ENCODE results near the gene SMCHD1.
A peak's percentile ranks its signal among the peaks of the same experiment; 100 is the strongest.

SMCHD1 gene

DNA sequence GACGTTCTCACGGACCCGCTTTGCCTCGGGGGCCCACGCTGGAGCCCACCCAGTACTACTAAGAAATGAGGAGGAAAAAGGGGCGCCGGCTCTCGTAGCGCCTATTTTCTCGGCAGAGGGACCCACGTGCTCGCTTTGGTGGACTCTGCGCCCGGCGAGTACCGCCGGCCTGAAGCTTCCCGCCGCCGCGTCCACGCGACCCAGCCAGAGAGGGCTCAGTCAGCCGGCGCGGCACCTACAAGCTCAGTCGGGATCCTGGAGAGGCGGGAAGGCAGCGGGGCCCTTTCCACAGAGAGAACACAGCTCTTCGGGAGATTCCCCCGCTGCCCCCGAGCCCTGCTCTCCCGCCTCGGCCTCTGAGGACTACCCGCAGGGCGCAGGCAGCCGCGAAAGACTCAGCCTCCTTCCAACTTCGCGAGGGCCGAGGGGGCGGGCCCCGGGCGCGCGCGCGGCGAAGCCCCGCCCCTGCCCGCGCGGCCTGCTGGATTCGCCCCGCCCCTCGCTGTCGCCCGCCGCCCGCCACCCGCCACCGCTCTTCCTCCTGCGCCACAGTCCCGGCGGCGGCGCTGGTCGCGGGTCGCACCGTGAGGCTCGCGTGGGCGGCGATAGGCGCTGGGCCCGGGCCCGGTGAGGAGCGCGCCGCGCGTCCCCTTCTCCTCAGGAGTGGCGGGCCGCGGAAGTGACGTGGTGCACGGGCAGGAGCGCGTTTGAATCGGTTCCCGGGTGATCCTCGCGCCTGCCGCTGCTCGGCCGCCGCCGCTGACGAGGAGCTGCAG lies at the start of gene SMCHD1:
Gene SMCHD1 (plus strand): TSS at position 549 of the 776 bp plus-strand sequence. CDS start 350 bp downstream, outside the sequence.
- DNase-seq (ENCODE audit: low read depth) = peak; percentile 93

DNA sequence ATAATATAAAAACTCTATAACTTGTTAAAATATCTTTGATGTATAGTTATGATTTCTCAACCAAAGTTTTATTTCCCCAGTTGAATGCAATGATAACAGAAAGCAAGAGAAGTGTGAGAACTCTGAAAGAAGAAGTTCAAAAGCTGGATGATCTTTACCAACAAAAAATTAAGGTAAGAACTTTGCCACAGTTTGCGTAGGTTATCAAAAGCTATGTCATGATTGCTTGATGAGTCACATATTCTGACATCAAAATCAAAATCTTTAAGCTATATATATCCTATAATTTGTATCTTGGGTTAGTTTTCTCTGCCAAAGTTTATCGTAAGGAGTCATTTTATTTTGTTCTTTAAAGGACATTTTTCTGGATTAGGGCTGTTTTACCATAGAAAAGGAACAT lies 49.2 kb upstream of the SMCHD1 start:
- no peak for DNase-seq (ENCODE audit: low read depth)

DNA sequence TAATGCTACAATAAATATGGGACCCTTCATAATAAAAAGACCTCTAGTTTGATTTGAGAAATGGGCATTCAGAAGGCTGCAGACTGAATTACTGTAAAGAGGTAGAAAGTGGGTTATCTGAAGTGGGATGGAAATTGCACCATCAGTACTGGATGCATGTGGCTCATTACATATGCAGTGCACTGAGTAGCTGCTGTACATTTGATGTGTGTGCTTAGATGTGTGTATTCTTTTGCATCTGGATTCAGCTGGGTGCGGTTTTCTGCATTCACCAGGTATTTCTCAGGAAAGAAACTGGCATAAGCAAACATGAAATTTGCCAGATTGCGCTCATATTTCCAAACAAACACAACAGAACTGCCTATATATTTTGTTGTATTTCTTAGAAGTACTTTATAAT lies 45.9 kb upstream of the SMCHD1 start:
- DNase-seq (ENCODE audit: low read depth) = no peak

DNA sequence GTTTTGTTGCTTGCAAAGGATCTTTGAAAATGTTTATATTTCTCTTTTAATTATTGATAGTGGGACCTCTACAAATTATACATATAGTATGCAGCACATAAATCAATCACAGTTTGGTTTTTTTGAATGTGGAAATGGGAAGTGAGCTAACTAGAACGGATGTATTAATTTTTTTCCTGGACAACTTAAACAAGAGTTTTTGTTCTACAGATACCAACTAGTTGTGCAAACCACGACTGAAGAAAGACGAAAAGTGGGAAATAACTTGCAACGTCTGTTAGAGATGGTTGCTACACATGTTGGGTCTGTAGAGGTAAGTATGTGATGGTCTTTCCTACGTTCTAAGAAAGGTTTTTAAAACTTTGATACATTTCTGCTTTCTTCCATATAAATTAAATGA lies 45.0 kb upstream of the SMCHD1 start:
- no peak for DNase-seq (ENCODE audit: low read depth)

DNA sequence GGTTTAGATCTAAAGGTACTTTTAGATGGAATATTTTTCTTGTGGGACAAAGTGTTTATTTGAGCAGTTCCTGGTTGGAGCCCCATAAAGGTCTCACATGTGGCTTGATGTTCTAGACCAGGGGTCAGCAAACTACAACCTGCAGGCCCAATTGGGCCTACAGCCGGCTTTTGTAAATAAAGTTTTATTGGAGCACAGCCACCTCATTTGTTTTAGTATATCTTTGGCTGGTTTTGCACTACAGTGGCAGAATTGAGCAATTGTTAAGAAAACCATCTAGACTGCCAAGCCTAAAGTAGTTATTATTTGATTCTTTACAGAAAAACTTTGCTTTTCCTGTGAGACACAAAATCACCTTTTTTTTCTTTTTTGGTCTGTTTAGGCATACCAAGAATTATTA lies 42.5 kb upstream of the SMCHD1 start:
- DNase-seq (ENCODE audit: low read depth) = no peak

DNA sequence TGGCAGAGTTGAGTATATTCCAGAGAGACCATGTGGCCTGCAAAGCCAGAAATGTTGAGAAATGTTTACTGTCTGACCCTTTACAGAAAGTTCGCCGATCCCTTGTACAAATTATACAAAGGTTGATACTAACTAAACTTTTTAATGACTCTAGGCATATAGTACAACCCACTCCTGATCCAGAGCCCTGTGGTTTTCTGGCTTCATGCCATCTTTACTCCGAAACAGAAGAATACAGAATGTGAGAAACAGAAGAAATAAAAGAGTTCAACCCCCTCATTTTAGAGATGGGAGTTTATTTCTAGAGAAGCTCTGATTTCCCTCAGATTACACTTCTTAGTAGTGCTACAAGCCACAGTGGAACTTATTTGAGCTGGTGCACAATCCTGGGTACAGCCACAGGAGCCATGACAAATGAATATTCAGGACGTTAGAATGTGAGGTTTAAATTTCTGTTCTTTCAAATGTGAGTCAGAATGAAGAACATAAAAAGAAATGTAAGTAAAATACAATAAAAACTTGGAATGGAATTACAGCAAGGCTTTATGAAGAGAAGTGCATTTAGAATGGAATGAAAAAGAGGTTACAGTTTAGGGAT lies 38.0 kb upstream of the SMCHD1 start:
- DNase-seq (ENCODE audit: low read depth) = no peak

DNA sequence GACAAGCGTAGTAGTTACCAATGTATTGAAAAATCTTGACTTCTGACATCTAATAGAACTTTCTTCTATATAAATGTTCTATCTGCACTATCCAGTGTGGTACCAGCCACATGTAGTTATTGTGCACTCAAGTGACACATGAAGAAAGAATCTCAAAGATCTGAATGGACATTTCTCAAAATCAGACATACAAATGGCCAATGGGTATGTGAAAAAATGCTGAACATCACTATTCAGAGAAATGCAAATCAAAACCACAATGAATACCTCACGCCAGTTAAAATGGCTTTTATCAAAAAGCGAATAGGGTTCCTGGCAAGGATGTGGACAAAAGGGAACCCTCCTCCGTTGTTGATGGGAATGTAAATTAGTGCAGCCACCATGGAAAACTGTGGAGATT lies 37.5 kb upstream of the SMCHD1 start:
- no peak for DNase-seq (ENCODE audit: low read depth)

DNA sequence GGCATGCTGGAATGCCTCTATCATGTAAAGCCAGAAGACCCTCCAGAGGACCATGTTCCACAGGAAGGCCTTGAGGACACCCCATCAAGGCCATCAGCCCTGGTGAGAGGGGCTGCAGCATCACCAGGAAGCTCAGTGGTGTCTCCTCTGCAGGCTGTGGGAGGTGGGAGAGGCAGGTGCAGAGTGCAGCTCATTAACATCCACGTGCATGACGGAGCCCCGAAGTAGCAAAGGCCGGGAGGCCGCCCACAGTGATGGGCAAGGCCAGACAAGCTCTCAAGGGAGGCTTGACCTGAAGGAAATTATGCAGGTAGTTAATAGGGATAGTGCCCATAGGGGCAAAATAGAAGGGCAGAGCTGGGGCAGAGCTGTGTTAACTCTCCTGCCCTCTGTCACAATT lies 30.3 kb upstream of the SMCHD1 start:
- no peak for DNase-seq (ENCODE audit: low read depth)

DNA sequence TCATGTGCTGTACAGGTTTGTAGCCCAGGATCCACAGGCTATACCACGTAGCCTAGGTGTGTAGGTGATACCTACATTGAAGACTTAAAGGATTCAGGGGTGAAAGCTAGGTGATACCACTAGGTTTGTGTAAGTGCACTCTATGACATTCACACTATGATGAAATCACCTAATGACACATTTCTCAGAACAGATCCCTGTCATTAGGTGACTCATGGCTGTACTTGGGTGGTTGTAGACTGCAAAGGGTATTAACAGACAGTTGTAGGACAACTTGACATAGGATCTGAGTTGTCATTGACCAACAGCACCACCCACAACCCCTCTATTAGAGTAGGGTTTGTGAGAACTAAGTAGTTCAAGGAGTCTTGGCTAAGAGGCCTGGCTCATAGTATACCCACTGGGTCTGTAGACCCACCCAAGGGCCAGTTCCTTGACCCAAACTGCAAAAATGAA lies 27.7 kb upstream of the SMCHD1 start:
- DNase-seq (ENCODE audit: low read depth) = no peak

DNA sequence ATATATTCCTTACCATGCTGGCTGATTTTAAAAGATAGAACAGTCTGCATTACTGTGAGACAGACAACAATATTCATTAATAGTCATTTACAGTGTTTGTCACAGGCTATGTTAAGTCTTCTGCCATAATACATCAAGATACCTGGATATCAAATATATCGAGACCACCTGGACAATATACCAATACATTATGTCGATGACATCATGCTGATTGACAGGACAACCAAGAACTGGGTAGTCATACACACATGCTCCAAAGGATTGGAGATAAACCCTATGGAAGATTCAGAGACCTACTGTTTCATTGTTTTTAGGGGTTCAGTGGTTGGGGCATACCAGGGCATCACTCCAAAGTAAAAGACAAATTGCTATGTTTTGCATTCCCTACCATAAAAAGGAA lies 26.5 kb upstream of the SMCHD1 start:
- DNase-seq (ENCODE audit: low read depth) = no peak

DNA sequence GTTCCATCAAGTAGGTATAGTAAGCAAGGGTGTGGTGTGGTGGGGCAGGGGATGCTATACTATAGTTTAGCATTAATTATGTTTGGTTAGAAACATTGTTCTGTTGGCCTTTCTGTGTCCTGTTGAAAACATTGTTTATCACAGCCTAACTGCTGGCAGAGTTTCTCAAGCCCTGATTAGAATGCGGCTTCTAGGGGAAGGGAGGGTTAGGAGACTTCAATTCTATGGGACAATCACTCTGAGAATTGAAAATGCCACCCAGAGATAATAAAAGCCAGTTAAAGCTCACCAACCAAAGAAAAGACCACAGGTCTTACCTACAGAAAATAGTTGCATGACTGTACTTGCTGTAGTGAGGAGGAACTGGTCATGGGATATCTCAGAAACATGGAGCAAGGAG lies 19.9 kb upstream of the SMCHD1 start:
- DNase-seq (ENCODE audit: low read depth) = no peak

DNA sequence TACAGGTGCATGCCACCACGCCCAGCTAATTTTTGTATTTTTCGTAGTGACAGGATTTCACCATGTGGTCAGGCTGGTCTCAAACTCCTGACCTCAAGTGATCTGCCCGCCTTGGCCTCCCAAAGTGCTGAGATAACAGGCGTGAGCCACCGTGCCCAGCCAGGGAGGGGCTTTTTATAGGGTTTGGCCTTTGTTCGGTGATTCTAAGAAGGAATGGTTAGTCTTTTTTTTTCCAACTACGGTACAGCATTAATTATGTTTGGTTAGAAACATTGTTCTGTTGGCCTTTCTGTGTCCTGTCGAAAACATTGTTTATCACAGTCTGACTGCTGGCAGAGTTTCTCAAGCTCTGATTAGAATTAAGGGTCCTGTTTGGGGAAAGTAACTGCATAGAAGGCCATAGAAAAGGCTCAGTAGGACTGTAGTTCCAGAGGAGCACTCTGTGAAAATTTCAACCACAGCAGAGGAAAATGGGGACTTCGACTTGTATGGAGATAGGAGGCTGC lies 19.3 kb upstream of the SMCHD1 start:
- no peak for DNase-seq (ENCODE audit: low read depth)

DNA sequence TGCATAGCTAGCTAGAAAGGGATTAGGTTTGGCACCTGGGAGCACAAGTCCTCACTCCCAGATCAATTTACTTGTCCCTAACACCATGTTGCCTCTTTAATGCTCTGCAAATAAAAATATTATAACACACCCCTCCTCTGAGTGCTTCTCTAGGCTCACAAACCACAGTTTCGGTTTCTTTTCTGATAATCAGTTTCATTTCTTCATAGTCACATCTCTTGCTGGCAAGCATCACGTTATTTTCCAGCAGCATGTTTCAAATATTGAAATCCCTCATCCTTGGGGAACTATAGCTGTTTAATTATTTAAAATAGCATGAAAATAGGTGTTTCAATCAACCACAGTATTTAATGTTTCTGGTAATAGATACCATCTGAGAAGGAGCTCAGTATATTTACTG lies 13.9 kb upstream of the SMCHD1 start:
- no peak for DNase-seq (ENCODE audit: low read depth)

DNA sequence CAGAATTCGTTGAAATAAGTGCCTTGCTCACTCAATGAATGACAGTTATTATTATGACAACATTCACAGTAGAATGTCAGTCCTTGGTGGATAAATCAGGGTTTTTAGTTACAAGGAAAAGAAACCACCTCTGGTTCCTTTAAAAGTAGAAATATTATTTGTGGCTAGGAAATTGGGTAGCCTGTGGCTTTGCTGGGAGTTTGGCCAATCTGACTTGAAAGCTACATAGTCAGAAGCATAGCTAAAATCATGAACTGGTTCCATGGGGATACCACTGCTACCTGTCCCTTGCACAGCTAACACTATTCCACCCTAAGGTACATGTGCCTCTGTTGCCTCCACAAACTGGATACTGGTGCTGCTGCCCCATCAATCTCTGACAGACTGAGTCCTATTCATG lies 12.8 kb upstream of the SMCHD1 start:
- no peak for DNase-seq (ENCODE audit: low read depth)

DNA sequence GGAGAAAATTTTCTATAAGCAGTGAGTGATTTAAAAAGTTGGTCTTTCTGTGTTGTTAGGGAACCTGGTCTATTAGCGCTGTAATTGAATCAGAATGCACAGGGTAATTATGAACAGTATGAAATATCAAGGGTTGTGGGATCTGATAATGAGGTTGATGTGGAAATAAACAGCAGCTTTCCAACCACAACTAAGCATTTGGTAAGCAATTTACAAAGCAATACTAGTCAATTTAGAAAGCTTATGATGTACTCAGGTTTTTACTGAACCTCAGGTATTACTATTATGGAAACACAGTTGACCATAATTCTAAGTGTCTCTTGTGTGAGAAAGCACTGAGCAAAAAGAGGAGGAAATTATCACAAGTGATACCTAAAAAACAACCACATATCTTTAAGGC lies 11.0 kb upstream of the SMCHD1 start:
- no peak for DNase-seq (ENCODE audit: low read depth)

DNA sequence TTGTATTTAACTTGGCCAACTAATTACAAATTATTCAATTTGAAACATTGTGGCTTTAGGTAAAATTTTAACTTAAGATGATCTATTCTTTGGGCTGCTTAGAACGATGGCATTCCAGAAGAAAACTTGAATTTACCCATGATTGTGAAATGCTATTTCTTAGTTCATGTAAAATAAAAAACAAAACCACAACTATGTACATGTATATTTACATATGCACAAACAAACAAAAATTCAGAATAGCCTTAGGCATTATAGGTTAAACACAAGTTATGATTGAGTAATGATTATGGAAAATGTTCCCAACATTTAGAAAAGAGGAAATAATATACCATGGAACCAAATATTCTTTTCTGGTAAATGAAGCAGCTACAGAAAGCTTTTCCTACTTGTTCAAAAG lies 3.5 kb upstream of the SMCHD1 start:
- DNase-seq (ENCODE audit: low read depth) = no peak

DNA sequence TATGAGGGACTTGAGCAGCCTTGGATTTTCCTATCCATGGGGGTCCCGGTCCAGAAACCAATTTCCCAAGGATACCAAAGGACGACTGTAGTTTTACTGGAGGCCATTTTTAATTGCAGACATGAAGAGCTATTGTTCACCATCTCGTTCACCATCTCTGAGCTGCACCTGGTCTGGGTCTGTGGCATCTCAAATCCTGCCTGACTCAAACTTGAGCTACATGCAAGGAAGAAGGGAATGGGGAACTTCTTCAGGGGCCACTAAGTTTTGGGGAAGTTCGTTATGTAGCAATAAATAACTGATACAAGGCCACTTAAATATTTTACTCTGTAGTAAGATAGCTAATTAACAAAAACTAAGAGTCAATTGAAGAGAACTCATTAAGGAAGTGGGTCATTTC lies 2.1 kb upstream of the SMCHD1 start:
- no peak for DNase-seq (ENCODE audit: low read depth)

DNA sequence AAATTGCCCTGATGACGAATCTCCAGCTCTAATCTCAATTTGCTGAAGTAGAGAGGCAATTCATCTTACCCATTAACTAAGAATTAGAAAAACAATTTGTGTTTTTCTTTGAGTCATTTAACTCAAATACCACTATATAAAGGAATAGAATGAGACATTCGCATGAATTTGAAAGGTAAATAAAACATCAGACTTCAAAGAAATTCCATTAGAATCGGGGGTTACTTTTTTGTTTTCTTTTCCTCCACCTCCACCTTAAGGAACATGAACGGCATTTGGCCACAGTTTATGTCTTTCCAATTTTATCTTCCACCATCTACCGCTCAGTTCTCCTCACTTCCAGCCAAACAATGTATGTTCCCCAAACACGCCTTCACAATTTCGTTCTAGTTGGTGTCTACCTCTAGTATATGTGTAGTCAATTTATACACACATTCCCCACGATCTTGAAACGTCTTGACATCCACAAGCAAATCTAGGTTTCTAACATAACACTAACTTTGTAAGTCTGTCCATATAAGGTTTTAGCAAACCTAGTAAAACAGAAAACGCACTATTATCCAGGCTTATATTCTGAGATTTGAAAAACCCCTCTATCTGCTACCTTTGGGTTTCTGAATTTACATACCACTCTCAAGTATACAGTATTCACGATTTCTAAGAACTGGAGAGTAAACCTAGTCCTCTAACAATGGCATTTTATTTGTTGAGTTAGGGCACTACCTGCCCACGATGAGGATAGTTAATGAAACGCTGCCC lies 1.2 kb upstream of the SMCHD1 start:
- no peak for DNase-seq (ENCODE audit: low read depth)

DNA sequence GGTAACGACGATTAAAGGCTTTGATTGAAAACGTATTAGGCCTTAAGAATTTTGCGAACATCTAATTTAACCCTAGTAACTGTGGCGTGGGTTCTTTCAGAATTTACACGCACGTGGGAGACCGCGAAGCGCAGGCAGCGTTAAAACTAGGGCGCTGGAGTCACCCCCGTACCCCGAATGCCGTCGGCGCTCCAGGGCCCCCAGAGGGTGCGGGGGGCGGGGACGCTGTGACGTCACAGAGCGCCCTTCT lies 673 bp upstream of the SMCHD1 start:
- DNase-seq (ENCODE audit: low read depth) = peak; percentile 64

DNA sequence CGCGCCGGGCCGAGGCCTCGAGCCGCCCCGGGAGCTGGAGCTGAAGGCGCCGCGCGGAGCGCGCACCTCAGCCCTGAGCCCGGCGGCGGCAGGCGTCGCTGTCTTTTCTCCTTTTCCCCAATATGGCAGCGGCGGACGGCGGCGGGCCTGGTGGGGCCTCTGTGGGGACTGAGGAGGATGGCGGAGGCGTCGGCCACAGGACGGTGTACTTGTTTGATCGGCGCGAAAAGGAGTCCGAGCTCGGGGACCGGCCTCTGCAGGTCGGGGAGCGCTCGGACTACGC lies 369 bp downstream of the SMCHD1 start:
- DNase-seq (ENCODE audit: low read depth) = no peak

DNA sequence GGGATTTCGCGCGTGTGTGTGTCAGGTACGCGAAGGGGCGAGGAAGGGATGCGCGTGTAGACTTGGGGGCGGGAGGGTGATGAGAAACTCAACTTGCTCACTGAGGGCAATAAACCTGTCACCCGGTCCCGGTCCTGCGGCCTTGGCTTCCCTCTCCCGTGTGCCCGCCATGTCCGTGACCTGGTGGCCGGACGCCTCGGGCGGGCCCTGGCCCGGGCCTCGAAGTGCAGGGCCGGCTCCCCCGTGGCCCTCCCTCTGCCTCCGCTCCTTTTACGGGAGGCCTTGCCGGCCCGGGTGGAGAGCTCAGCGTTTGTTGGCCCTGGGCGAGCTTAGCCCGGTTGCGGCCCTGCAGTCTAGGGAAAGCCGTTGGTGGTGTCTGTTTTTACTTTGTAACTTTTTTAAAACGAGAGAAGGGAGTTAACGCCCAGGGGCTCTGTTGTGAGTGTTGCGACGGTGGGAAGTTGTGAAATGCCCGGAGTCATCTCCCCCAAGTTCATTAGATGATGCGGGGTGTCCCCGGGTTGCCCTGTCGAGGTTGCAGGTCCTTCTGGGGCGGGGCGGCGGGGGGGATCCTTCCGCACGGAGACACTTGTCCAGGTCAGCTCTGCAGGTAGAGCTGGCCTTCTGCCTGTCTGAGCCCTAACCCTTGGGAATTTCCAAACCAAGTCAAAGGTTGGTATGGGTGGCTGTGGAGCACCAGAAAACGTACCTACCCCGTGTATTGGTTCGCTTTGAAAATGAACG lies 883 bp downstream of the SMCHD1 start:
- DNase-seq (ENCODE audit: low read depth) = peak; percentile 28

DNA sequence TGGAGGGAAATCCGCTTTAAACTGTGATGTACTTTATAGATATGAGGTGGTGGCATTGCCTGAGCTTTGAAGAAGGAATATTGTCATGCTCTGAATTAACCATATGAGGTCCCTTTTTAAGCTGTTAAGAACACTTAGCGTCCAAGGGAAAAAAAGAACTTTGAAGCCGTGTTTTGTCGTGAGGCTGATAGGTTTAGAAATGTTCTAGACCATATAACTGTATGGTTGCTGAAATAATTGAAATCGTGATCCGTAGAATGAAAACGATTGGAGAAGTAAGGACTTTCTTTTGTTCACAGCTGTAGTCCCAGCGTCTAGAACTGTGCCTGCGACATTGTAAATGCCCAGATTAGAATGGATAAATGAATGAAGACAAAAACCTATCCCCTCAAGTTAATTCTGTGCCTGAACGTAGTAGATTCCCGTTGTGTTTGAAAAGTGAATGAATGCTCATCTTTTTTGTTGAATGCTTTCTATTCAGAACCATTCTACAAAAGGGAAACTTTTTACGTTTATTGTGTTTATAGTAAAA lies 1.5 kb downstream of the SMCHD1 start:
- DNase-seq (ENCODE audit: low read depth) = no peak

All from stimulated activated CD8-positive, alpha-beta memory T cell treated with anti-CD3 and anti-CD28 coated beads, Interleukin-4, amount 100 ng/mL, for 24 hours (primary cell).